Fibroblast of lung (primary cell): ENCODE measurements around the gene CALML6. TPM values are rescaled to one million over a fixed set of nuclear protein-coding genes. Genes with fewer than 3 reads are reported as not detected.

Source experiments
- DNase-seq, 2 donors: peaks; one replicate each; pipeline versions ENCODE4 v3.0.0 to v3.0.0-alpha.2; 2010; ENCODE audit warnings: low read depth in 2 of 2
- H2AFZ ChIP-seq: 2 replicates; pipeline ENCODE4 v1.5.1; 2012; ENCODE audit warnings: low read length, control low read depth, inconsistent platforms
- H3K27ac ChIP-seq: 2 replicates; pipeline ENCODE4 v1.5.1; 2011; ENCODE audit warnings: low read length, control low read depth; ENCODE audit not compliant: insufficient read depth
- H3K27me3 ChIP-seq: 2 replicates; pipeline ENCODE4 v1.5.1; 2011; ENCODE audit warnings: mild to moderate bottlenecking, low read length; ENCODE audit not compliant: control insufficient read depth, insufficient read depth
- H3K36me3 ChIP-seq: 2 replicates; pipeline ENCODE4 v1.5.1; 2011; ENCODE audit warnings: low read length; ENCODE audit not compliant: control insufficient read depth, insufficient read depth
- H3K4me1 ChIP-seq: 2 replicates; pipeline ENCODE4 v1.5.1; 2011; ENCODE audit warnings: low read length; ENCODE audit not compliant: control insufficient read depth, insufficient read depth; ENCODE audit errors: extremely low read depth
- H3K4me2 ChIP-seq: 2 replicates; pipeline ENCODE4 v1.5.1; 2011; ENCODE audit warnings: low read length, control low read depth; ENCODE audit not compliant: insufficient read depth; ENCODE audit errors: extremely low read depth
- H3K4me3 ChIP-seq, 4 experiments: fragments of 200-600 bp in 1 of 4; sonication (generic) in 1 of 4; replicated peaks in 1 of 4; 2 replicates each; pipeline ENCODE4 v1.5.1; 2011 to 2016; ENCODE audit warnings: low read length in 4 of 4, low read depth in 3 of 4, mild to moderate bottlenecking in 3 of 4, control low read depth in 2 of 4, inconsistent platforms in 1 of 4, mixed read lengths in 1 of 4; ENCODE audit not compliant: insufficient read depth in 1 of 4; ENCODE audit errors: control extremely low read depth in 1 of 4
- H3K79me2 ChIP-seq: 2 replicates; pipeline ENCODE4 v1.5.1; 2012; ENCODE audit warnings: mild to moderate bottlenecking, low read length, inconsistent platforms; ENCODE audit not compliant: control insufficient read depth, insufficient read depth
- H3K9ac ChIP-seq: 2 replicates; pipeline ENCODE4 v1.5.1; 2011; ENCODE audit warnings: mild to moderate bottlenecking, low read length, control low read depth; ENCODE audit not compliant: insufficient read depth
- H3K9me3 ChIP-seq: 2 replicates; pipeline ENCODE4 v1.5.1; 2012; ENCODE audit warnings: low read depth, low read length; ENCODE audit not compliant: control insufficient read depth, insufficient read depth
- H4K20me1 ChIP-seq: 2 replicates; pipeline ENCODE4 v1.5.1; 2011; ENCODE audit warnings: low read length; ENCODE audit not compliant: control insufficient read depth, insufficient read depth; ENCODE audit errors: extremely low read depth
- EZH2 ChIP-seq: IDR thresholded peaks from 2 replicates; pipeline ENCODE4 v1.5.1; 2012; ENCODE audit warnings: low read length, control low read depth, mild to moderate bottlenecking; ENCODE audit errors: missing control alignments
- polyA plus RNA-seq, 2 donors: library from polyadenylated mRNA; depleted of rRNA in 1 of 2; stranded (reverse) in 1 of 2; unstranded in 1 of 2; fragments of >200 nt; gene quantifications; 2 replicates each; pipeline ENCODE4 v1.2.1, GENCODE V29; 2011 to 2012; ENCODE audit warnings: missing spikeins in 1 of 2
- total RNA-seq: library from RNA; depleted of rRNA; stranded (reverse); fragments of >200 nt; gene quantifications from 2 replicates; pipeline ENCODE4 v1.2.1, GENCODE V29; 2014
- TF ChIP-seq, protein P1 (sequence below), 2 donors: IDR thresholded peaks in 1 of 2; conservative IDR thresholded peaks in 1 of 2; 1 replicate in 1 of 2; 2 replicates in 1 of 2; pipeline ENCODE4 v1.5.1; 2011 to 2012; ENCODE audit warnings: low read length in 2 of 2, control low read depth in 1 of 2, inconsistent platforms in 1 of 2, low read depth in 1 of 2, mild to moderate bottlenecking in 1 of 2

Gene CALML6
- total and polyA plus RNA-seq, 2 donors (not counting 1 experiment from before 2014, with no cell fraction given) = 0.09 to 0.17 TPM

DNA sequence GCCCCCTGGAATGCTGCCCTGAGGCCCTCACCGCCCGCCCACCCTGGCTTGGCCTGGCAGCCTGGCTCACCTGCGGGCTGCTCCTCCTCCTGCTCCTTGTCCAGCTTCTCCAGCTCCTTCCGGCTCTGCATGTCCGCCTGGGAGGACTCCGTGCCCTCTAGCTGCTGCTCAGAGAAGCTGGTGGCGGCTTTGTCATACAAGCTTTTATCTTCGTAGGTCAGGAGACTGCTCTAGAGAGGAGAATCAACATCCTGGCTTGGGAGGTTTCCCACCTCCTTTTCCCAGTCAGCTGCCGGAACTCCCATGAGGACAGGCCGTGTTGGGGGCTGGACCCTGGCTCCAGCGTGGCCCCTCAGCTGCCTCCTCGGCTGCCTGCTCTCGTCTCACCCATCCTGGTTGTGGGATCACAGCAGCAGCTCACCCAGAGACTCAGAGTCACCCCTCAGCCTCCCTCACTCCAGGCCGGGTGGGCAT is 40.6 kb downstream of the CALML6 start:
- TF ChIP-seq, protein P1, sequence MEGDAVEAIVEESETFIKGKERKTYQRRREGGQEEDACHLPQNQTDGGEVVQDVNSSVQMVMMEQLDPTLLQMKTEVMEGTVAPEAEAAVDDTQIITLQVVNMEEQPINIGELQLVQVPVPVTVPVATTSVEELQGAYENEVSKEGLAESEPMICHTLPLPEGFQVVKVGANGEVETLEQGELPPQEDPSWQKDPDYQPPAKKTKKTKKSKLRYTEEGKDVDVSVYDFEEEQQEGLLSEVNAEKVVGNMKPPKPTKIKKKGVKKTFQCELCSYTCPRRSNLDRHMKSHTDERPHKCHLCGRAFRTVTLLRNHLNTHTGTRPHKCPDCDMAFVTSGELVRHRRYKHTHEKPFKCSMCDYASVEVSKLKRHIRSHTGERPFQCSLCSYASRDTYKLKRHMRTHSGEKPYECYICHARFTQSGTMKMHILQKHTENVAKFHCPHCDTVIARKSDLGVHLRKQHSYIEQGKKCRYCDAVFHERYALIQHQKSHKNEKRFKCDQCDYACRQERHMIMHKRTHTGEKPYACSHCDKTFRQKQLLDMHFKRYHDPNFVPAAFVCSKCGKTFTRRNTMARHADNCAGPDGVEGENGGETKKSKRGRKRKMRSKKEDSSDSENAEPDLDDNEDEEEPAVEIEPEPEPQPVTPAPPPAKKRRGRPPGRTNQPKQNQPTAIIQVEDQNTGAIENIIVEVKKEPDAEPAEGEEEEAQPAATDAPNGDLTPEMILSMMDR (conservative IDR thresholded peaks at IDR 0.05 in 1 of 2, IDR thresholded peaks at IDR 0.05 in 1 of 2; ENCODE audit: low read depth in 1 of 2, low read length in 2 of 2) = no peak
- no peak for TF ChIP-seq EZH2
- Histone ChIP-seq H3K9ac (no peak overlapping the region), H3K36me3 (no peaks in the 10 kb centered on the region), H3K4me3 (no peak overlapping the region), H2AFZ (no peak overlapping the region), H3K27me3 (no peaks in the 10 kb centered on the region), H3K4me2 (no peak overlapping the region), H3K79me2 (no peaks in the 10 kb centered on the region), H3K27ac (no peak overlapping the region), H3K4me1 (no peaks in the 10 kb centered on the region), H4K20me1 (no peaks in the 10 kb centered on the region), H3K9me3 (no peaks in the 10 kb centered on the region)
- no peak for DNase-seq

GRCh38 chr1:1956101-1956500 is 41.0 kb downstream of the CALML6 start:
- Histone ChIP-seq H3K4me1 (no peaks in the 10 kb centered on the region), H3K79me2 (no peaks in the 10 kb centered on the region), H4K20me1 (no peaks in the 10 kb centered on the region), H3K9ac (no peak overlapping the region), H2AFZ (no peak overlapping the region), H3K27me3 (peaks cover 2% of the 10 kb centered on the region), H3K4me2 (no peak overlapping the region), H3K4me3 (no peak overlapping the region), H3K36me3 (no peaks in the 10 kb centered on the region), H3K9me3 (no peaks in the 10 kb centered on the region), H3K27ac (no peak overlapping the region)
- DNase-seq = no peak
- TF ChIP-seq, protein P1 (conservative IDR thresholded peaks at IDR 0.05 in 1 of 2, IDR thresholded peaks at IDR 0.05 in 1 of 2; ENCODE audit: low read depth in 1 of 2, low read length in 2 of 2) = no peak
- no peak for TF ChIP-seq EZH2

- H4K20me1 ChIP-seq = no peaks in the 10 kb centered on the region
- H3K9me3 ChIP-seq = no peaks in the 10 kb centered on the region
- H3K79me2 ChIP-seq = no peaks in the 10 kb centered on the region
- no peak overlapping the region for H3K4me3 ChIP-seq
- no peak overlapping the region for H2AFZ ChIP-seq
- no peak overlapping the region for H3K27ac ChIP-seq
- H3K27me3 ChIP-seq = peaks cover 4% of the 10 kb centered on the region
- no peak for DNase-seq
- no peak overlapping the region for H3K9ac ChIP-seq
- no peaks in the 10 kb centered on the region for H3K4me1 ChIP-seq
- no peaks in the 10 kb centered on the region for H3K36me3 ChIP-seq
- H3K4me2 ChIP-seq = no peak overlapping the region
- TF ChIP-seq, protein P1 (conservative IDR thresholded peaks at IDR 0.05 in 1 of 2, IDR thresholded peaks at IDR 0.05 in 1 of 2; ENCODE audit: low read depth in 1 of 2, low read length in 2 of 2) = no peak
- TF ChIP-seq EZH2 = no peak
Observed at GRCh38 chr1:1956586-1957532, 41.8 kb downstream of the CALML6 start.
